HepG2 (cell line): ENCODE results near the gene OR8B8. TPM values are rescaled to one million over a fixed set of nuclear protein-coding genes. Genes with fewer than 3 reads are reported as not detected.

Experiments used
- ATAC-seq: fragments of 200-7000 bp; cut with Tn5 transposase; 3 replicates; pipeline ENCODE4 v1.9.1; 2020; ENCODE audit warnings: mild to moderate bottlenecking, moderate library complexity
- BruUV-seq: library from RNA; stranded (reverse); fragments of 400-500 nt; replicated peaks from 2 replicates; lab custom pipeline; 2021; lab: Mats Ljungman, UMichigan
- CTCF ChIA-PET: fragments of 300-600 bp; formaldehyde crosslinking; extraction: SDS; loops from one replicate; lab custom pipeline; 2021; ENCODE audit warnings: low total read pairs, inconsistent platforms, low intra/inter-chr PET ratio; lab: Yijun Ruan, JAX
- POLR2A ChIA-PET: fragments of 350-600 bp; sonication (Branson Sonifier 250); formaldehyde crosslinking; loops from one replicate; lab custom pipeline; 2020; ENCODE audit warnings: antibody characterized with exemption, inconsistent platforms; lab: Yijun Ruan, JAX
- DNase-seq: peaks from one replicate; pipeline ENCODE4 v3.0.0-alpha.2; 2015; ENCODE audit warnings: low spot score
- FAIRE-seq: peaks from 3 replicates; lab custom pipeline; 2011; peaks lifted over from hg19 to GRCh38; lab: Jason Lieb, UNC
- H2AFZ ChIP-seq: one replicate; pipeline ENCODE4 v1.6.1; 2011; ENCODE audit warnings: low read length, inconsistent platforms
- H3K27ac ChIP-seq: fragments of 300-600 bp; 3 replicates; pipeline ENCODE4 v1.8.0; 2011; ENCODE audit warnings: mixed run types, mild to moderate bottlenecking, mixed read lengths, low read length, inconsistent platforms; ENCODE audit not compliant: insufficient read depth; ENCODE audit errors: extremely low read length
- H3K27me3 ChIP-seq, 2 experiments: fragments of 200-600 bp in 1 of 2; 2 replicates in 1 of 2; 3 replicates in 1 of 2; pipeline versions ENCODE4 v1.6.0 to v1.8.0; 2011; ENCODE audit warnings: low read length in 2 of 2, mild to moderate bottlenecking in 2 of 2, moderate library complexity in 2 of 2, inconsistent platforms in 1 of 2; ENCODE audit not compliant: insufficient read depth in 2 of 2, control insufficient read depth in 1 of 2
- H3K36me3 ChIP-seq, 2 experiments: fragments of 200-600 bp in 1 of 2; replicated peaks in 1 of 2; 2 replicates in 1 of 2; 3 replicates in 1 of 2; pipeline versions ENCODE4 v1.5.1 to v1.8.0; 2011; ENCODE audit warnings: low read length in 2 of 2, inconsistent platforms in 1 of 2; ENCODE audit not compliant: insufficient read depth in 2 of 2, control insufficient read depth in 1 of 2
- H3K4me1 ChIP-seq: 2 replicates; pipeline ENCODE4 v1.5.1; 2012; ENCODE audit warnings: low read length, inconsistent platforms; ENCODE audit not compliant: insufficient read depth
- H3K4me2 ChIP-seq: 2 replicates; pipeline ENCODE4 v1.6.0; 2011; ENCODE audit warnings: low read depth, low read length, inconsistent platforms
- H3K4me3 ChIP-seq, 3 experiments: fragments of 200-600 bp in 1 of 3; sonication (generic), shearing (Covaris generic) in 1 of 3; replicated peaks in 1 of 3; 2 replicates each; pipeline ENCODE4 v1.5.1; 2011 to 2016; ENCODE audit warnings: low read length in 3 of 3, inconsistent platforms in 2 of 3, low read depth in 2 of 3, mild to moderate bottlenecking in 2 of 3, control low read depth in 1 of 3, mixed read lengths in 1 of 3; ENCODE audit not compliant: insufficient read depth in 1 of 3
- H3K79me2 ChIP-seq: one replicate; pipeline ENCODE4 v1.6.1; 2011; ENCODE audit warnings: low read length, inconsistent platforms; ENCODE audit not compliant: insufficient read depth
- H3K9ac ChIP-seq: 2 replicates; pipeline ENCODE4 v1.6.0; 2011; ENCODE audit warnings: mild to moderate bottlenecking, low read depth, low read length, inconsistent platforms; ENCODE audit not compliant: insufficient read depth
- H3K9me3 ChIP-seq: 2 replicates; pipeline ENCODE4 v1.5.1; 2012; ENCODE audit warnings: mild to moderate bottlenecking, low read length
- H4K20me1 ChIP-seq: 2 replicates; pipeline ENCODE4 v1.6.0; 2011; ENCODE audit warnings: inconsistent platforms, mild to moderate bottlenecking, low read length, moderate library complexity; ENCODE audit not compliant: insufficient read depth
- BCL6 ChIP-seq: IDR thresholded peaks from 2 replicates; pipeline ENCODE4 v1.6.1; 2016; ENCODE audit warnings: missing genetic modification reagents, missing compliant biosample characterization
- ETV5 ChIP-seq: IDR thresholded peaks from 2 replicates; pipeline ENCODE4 v1.6.1; 2018; ENCODE audit warnings: missing biosample characterization, missing genetic modification reagents, inconsistent platforms, borderline replicate concordance
- HDAC6 ChIP-seq: fragments of 200-600 bp; sonication (generic); IDR thresholded peaks from 2 replicates; pipeline ENCODE4 v1.7.0; 2017; ENCODE audit warnings: mild to moderate bottlenecking, antibody characterized with exemption, low read length, low read depth
- MBNL3 ChIP-seq: fragments of 250-450 bp; sonication (Bioruptor Pico); conservative IDR thresholded peaks from 2 replicates; pipeline ENCODE4 v1.8.0; 2022; ENCODE audit warnings: mild to moderate bottlenecking, inconsistent platforms
- MIXL1 ChIP-seq: IDR thresholded peaks from 2 replicates; pipeline ENCODE4 v1.6.1; 2016
- NFYC ChIP-seq: IDR thresholded peaks from 2 replicates; pipeline ENCODE4 v1.6.1; 2016; ENCODE audit warnings: missing genetic modification reagents, missing compliant biosample characterization
- NR2C2 ChIP-seq: sonication (generic); formaldehyde crosslinking; IDR thresholded peaks from 2 replicates; pipeline ENCODE4 v1.4.0; 2020; ENCODE audit warnings: missing genetic modification reagents, mild to moderate bottlenecking, moderate library complexity, borderline replicate concordance
- STAG1 ChIP-seq: sonication (generic); formaldehyde crosslinking; IDR thresholded peaks from 2 replicates; pipeline ENCODE4 v1.4.0; 2020; ENCODE audit warnings: missing genetic modification reagents
- STAT5B ChIP-seq: sonication (generic); formaldehyde crosslinking; IDR thresholded peaks from 2 replicates; pipeline ENCODE4 v1.4.0; 2020; ENCODE audit warnings: missing genetic modification reagents
- TCF7 ChIP-seq: sonication (generic); IDR thresholded peaks from 2 replicates; pipeline ENCODE4 v1.6.1; 2016; ENCODE audit warnings: antibody characterized with exemption, low read depth
- TEAD2 ChIP-seq: sonication (generic); formaldehyde crosslinking; IDR thresholded peaks from 2 replicates; pipeline ENCODE4 v1.9.0; 2021; ENCODE audit warnings: missing genetic modification reagents
- ZEB1 ChIP-seq: IDR thresholded peaks from 2 replicates; pipeline ENCODE4 v1.6.1; 2012; ENCODE audit warnings: mild to moderate bottlenecking, low read depth, inconsistent platforms; ENCODE audit not compliant: insufficient replicate concordance
- ZNF138 ChIP-seq: sonication (generic); formaldehyde crosslinking; IDR thresholded peaks from 2 replicates; pipeline ENCODE4 v1.5.0; 2020; ENCODE audit warnings: mild to moderate bottlenecking, low read depth, missing genetic modification reagents
- ZNF20 ChIP-seq: sonication (generic); formaldehyde crosslinking; IDR thresholded peaks from 2 replicates; pipeline ENCODE4 v1.4.0; 2020; ENCODE audit warnings: mild to moderate bottlenecking, moderate library complexity, missing genetic modification reagents
- ZNF558 ChIP-seq: sonication (generic); formaldehyde crosslinking; IDR thresholded peaks from 2 replicates; pipeline ENCODE4 v1.9.0; 2022; ENCODE audit warnings: mild to moderate bottlenecking, missing genetic modification reagents, borderline replicate concordance
- ZNF619 ChIP-seq: sonication (generic); formaldehyde crosslinking; IDR thresholded peaks from 2 replicates; pipeline ENCODE4 v1.4.0; 2020; ENCODE audit warnings: mild to moderate bottlenecking, missing genetic modification reagents
- ZNF850 ChIP-seq: sonication (generic); formaldehyde crosslinking; conservative IDR thresholded peaks from 2 replicates; pipeline ENCODE4 v1.9.0; 2021; ENCODE audit warnings: mild to moderate bottlenecking, missing genetic modification reagents
- WGBS: methylation state at CpG from one replicate; pipeline ENCODE4 v1.1.6; 2017; ENCODE audit warnings: low lambda C conversion rate; 5-methylcytosine and 5-hydroxymethylcytosine counted together
- in situ Hi-C: cut with HindIII; loops from 2 replicates; pipeline ENCODE4 v1.10.0; 2017; ENCODE audit warnings: low pct_unique_long_range_greater_than_20kb; ENCODE audit not compliant: extremely low pct_ligation_motif_present
- intact Hi-C: fragments of 100-400 bp; cut with micrococcal nuclease; formaldehyde crosslinking; loops from one replicate; pipeline ENCODE4 v1.10.0; 2022; ENCODE audit not compliant: unreplicated experiment
- polyA plus RNA-seq, 8 experiments: library from polyadenylated mRNA; depleted of rRNA in 3 of 8; stranded (reverse) in 7 of 8; unstranded in 1 of 8; fragments of >200 nt; fragmentation: Illumina TruSeq in 4 of 8; extraction: Trizol in 4 of 8; gene quantifications; 2 replicates each; pipeline versions ENCODE4 v1.2.1 to v1.2.3, GENCODE V29; 2011 to 2016; ENCODE audit warnings: low read depth in 4 of 8, missing spikeins in 1 of 8, mixed read lengths in 1 of 8; ENCODE audit not compliant: insufficient read depth in 1 of 8
- total RNA-seq, 5 experiments: library from RNA; depleted of rRNA; stranded (reverse); fragments of >200 nt; fragmentation: Illumina TruSeq; extraction: Trizol; gene quantifications; 2 replicates each; pipeline ENCODE4 v1.2.3, GENCODE V29; 2016; ENCODE audit warnings: low read depth in 1 of 5
- TF ChIP-seq, protein P1 (sequence below): sonication (generic); formaldehyde crosslinking; IDR thresholded peaks from 2 replicates; pipeline ENCODE4 v1.8.0; 2022; ENCODE audit warnings: missing genetic modification reagents, low read depth, mild to moderate bottlenecking, borderline replicate concordance

OR8B8 gene
- total and polyA plus RNA-seq, 2 of the 13 experiments (the other 11 are each of a cell fraction or from before 2014, with no cell fraction given) = not detected

DNA sequence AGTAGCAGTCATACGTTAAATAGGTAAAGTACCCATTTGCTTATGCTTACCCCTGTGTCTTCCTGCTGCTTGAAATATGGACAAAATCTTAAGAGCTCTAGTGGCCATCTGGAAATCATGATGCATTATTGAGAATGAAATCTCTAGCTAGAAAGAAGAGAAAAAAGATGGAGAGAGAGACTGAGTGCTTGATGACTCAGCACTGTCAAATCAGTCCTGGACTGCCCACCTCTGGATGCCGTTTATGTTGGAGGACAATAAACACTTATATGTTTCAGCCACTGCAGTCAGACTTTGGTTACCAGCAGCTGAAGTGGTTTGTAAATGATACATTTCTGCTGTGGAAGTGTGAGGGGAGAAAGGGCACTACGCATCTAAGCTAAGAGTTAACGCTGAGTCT is 24.5 kb downstream of the OR8B8 start:
- H3K27me3 ChIP-seq = peaks cover 0 to 8% of the 10 kb centered on the region in 2 experiments; a peak in 3 of 5 replicates
- FAIRE-seq (no peak), ATAC-seq (no peak), DNase-seq (no peak)
- ChIA-PET CTCF (no interaction called here), POLR2A (no interaction called here)
- no peak overlapping the region for H3K9ac ChIP-seq
- no peak overlapping the region for H2AFZ ChIP-seq
- H4K20me1 ChIP-seq = no peaks in the 10 kb centered on the region
- H3K9me3 ChIP-seq = no peaks in the 10 kb centered on the region
- intact Hi-C loops = no loop called here
- H3K36me3 ChIP-seq = no peaks in the 10 kb centered on the region
- in situ Hi-C loops = no loop called here
- H3K4me1 ChIP-seq = no peaks in the 10 kb centered on the region
- no peak overlapping the region for H3K4me3 ChIP-seq
- no peaks in the 10 kb centered on the region for H3K79me2 ChIP-seq
- no peak overlapping the region for H3K4me2 ChIP-seq
- no peak for TF ChIP-seq TCF7
- TF ChIP-seq ZNF558 (CRISPR knock-in tag) = no peak
- no peak for TF ChIP-seq STAG1 (CRISPR knock-in tag)
- TF ChIP-seq, protein P1, sequence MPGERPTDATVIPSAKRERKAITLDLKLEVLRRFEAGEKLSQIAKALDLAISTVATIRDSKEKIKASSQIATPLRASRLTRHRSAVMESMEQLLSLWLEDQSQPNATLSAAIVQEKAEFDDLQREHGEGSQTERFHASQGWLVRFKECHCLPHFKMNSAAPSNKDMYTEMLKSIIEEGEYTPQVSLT (CRISPR knock-in tag) = no peak
- TF ChIP-seq ZNF850 (CRISPR knock-in tag) = no peak
- TF ChIP-seq NFYC (CRISPR knock-in tag) = no peak
- no peak for TF ChIP-seq MBNL3 (CRISPR knock-in tag)
- TF ChIP-seq NR2C2 = no peak
- TF ChIP-seq HDAC6 = no peak
- TF ChIP-seq STAT5B = no peak
- no peak for TF ChIP-seq ETV5 (CRISPR knock-in tag)
- no peak for TF ChIP-seq BCL6 (CRISPR knock-in tag)
- TF ChIP-seq ZEB1 = no peak
- no peak for TF ChIP-seq ZNF619 (CRISPR knock-in tag)
- no peak for TF ChIP-seq ZNF20
- TF ChIP-seq TEAD2 (CRISPR knock-in tag) = no peak
- no peak for TF ChIP-seq ZNF138
- no peak for TF ChIP-seq MIXL1 (CRISPR knock-in tag)
- WGBS = 4% methylated on average over 4 of the region's 4 CpGs
- H3K27ac ChIP-seq = no peak overlapping the region
- BruUV-seq = no TSS peak
